ENCODE data around the gene HSD17B3. TPM values are rescaled to one million over a fixed set of nuclear protein-coding genes. Genes with fewer than 3 reads are reported as not detected.

The HSD17B3 gene
- total RNA-seq: under 1 TPM; 0.42 to 0.80 TPM
- 0.43 TPM for polyA plus RNA-seq (2013, experiment 1 of 2)
- polyA plus RNA-seq (2013, experiment 2 of 2): 0.48 TPM
- total RNA-seq: 0 to 0.23 (median 0) reads per million in 172 experiments

DNA sequence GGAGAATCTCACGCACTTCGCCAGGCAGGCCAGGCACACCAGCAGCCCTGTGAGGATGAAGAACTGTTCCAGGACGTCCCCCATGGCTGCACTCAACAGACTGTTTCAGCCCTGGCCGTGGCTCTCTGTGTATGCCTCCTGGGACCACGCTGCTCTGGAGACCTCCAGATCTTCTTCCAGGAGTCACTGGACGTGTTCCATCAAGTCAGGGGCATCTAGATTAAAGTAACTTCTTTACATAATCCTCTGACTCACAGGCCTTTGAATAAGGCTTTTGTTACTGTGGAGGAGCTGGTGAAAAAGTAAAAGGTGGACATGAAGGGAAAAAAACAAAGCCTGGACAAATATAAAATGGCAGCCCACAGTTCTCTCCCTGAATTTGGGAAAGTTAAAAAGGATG, at the start of gene HSD17B3:
Gene HSD17B3 (minus strand): TSS at position 156 of the 400 bp plus-strand sequence. CDS start 72 bp downstream, at position 84.
- H3K9me3 Mint-ChIP-seq: no peaks in the 10 kb centered on the region
- Histone ChIP-seq H3K9me3 (ENCODE audit: control insufficient read depth in 1 of 2, insufficient read depth in 1 of 2, low read length in 2 of 2) (no peaks in the 10 kb centered on the region), H3K36me3 (ENCODE audit: insufficient read depth, low read length) (no peaks in the 10 kb centered on the region), H3K4me1 (ENCODE audit: insufficient read depth, low read length) (no peaks in the 10 kb centered on the region), H3K4me3 (ENCODE audit: low read length) (no peak within 1 kb of the TSS), H3K27me3 (ENCODE audit: control insufficient read depth in 1 of 2, insufficient read depth in 2 of 2, low read length in 2 of 2) (peaks cover 0 to 3% of the 10 kb centered on the region in 2 experiments), H3K27ac (ENCODE audit: low read depth in 1 of 2, low read length in 2 of 2) (no peak within 1 kb of the TSS)
- no peaks in the 10 kb centered on the region for H3K27me3 Mint-ChIP-seq
- ChIA-PET POLR2A (no interaction called here), CTCF (no interaction called here)
- no peaks in the 10 kb centered on the region for H3K4me1 Mint-ChIP-seq (ENCODE audit: low read depth)
- intact Hi-C loops (cut with DNase I, micrococcal nuclease): no loop called here
- no peak within 1 kb of the TSS for H3K4me3 Mint-ChIP-seq
- DNase-seq (no peak), ATAC-seq (ENCODE audit: poor library complexity) (no peak)
- TF ChIP-seq, protein P1, sequence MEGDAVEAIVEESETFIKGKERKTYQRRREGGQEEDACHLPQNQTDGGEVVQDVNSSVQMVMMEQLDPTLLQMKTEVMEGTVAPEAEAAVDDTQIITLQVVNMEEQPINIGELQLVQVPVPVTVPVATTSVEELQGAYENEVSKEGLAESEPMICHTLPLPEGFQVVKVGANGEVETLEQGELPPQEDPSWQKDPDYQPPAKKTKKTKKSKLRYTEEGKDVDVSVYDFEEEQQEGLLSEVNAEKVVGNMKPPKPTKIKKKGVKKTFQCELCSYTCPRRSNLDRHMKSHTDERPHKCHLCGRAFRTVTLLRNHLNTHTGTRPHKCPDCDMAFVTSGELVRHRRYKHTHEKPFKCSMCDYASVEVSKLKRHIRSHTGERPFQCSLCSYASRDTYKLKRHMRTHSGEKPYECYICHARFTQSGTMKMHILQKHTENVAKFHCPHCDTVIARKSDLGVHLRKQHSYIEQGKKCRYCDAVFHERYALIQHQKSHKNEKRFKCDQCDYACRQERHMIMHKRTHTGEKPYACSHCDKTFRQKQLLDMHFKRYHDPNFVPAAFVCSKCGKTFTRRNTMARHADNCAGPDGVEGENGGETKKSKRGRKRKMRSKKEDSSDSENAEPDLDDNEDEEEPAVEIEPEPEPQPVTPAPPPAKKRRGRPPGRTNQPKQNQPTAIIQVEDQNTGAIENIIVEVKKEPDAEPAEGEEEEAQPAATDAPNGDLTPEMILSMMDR (IDR thresholded peaks at IDR 0.05): no peak
- H3K27ac Mint-ChIP-seq: no peak within 1 kb of the TSS
- no peaks in the 10 kb centered on the region for H3K36me3 Mint-ChIP-seq (ENCODE audit: low read depth)

- DNase-seq: no peak
- Mint-ChIP-seq H3K9me3 (peaks cover 2% of the 10 kb centered on the region), H3K27ac (no peak overlapping the region), H3K36me3 (ENCODE audit: low read depth) (no peaks in the 10 kb centered on the region), H3K4me1 (ENCODE audit: low read depth) (no peaks in the 10 kb centered on the region), H3K4me3 (no peak overlapping the region), H3K27me3 (no peaks in the 10 kb centered on the region)
- H3K4me1 ChIP-seq (ENCODE audit: insufficient read depth, low read length): no peaks in the 10 kb centered on the region
- POLR2A ChIA-PET: no interaction called here
- no peaks in the 10 kb centered on the region for H3K36me3 ChIP-seq (ENCODE audit: insufficient read depth, low read length)
- H3K27me3 ChIP-seq (ENCODE audit: control insufficient read depth in 1 of 2, insufficient read depth in 2 of 2, low read length in 2 of 2): no peaks in the 10 kb centered on the region
- intact Hi-C loops (cut with DNase I, micrococcal nuclease): no loop called here
- CTCF ChIA-PET: no interaction called here
- TF ChIP-seq, protein P1 (IDR thresholded peaks at IDR 0.05): no peak
- H3K9me3 ChIP-seq (ENCODE audit: control insufficient read depth in 1 of 2, insufficient read depth in 1 of 2, low read length in 2 of 2): no peaks in the 10 kb centered on the region
- no peak for ATAC-seq (ENCODE audit: poor library complexity)
- no peak overlapping the region for H3K27ac ChIP-seq (ENCODE audit: low read depth in 1 of 2, low read length in 2 of 2)
- no peak overlapping the region for H3K4me3 ChIP-seq (ENCODE audit: low read length)
These were observed 48.9 kb upstream of the HSD17B3 start for GRCh38 chr9:96350866-96351265.

DNA sequence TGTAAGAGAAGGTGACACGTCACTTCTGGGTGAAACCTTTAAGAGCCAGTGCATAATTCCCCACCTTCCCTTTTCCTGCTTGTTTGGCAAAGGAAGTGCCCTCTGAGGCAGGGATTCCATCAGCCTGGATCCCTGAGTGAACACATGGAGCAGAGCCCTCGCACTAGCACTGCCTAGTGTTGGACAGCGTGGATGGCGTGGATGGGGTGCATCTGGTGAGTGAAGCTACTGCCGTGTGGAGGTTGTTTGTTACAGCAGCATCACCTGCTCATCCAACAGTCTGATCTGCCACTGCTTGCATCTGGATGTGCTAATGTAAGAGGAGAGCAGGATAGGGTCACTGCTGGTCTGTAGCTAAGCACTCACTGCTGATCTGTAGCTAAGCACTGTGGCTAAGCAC, 46.3 kb upstream of the HSD17B3 start:
- Histone ChIP-seq H3K27ac (ENCODE audit: low read depth in 1 of 2, low read length in 2 of 2) (no peak overlapping the region), H3K4me1 (ENCODE audit: insufficient read depth, low read length) (no peaks in the 10 kb centered on the region), H3K27me3 (ENCODE audit: control insufficient read depth in 1 of 2, insufficient read depth in 2 of 2, low read length in 2 of 2) (no peaks in the 10 kb centered on the region), H3K4me3 (ENCODE audit: low read length) (no peak overlapping the region), H3K9me3 (ENCODE audit: control insufficient read depth in 1 of 2, insufficient read depth in 1 of 2, low read length in 2 of 2) (no peaks in the 10 kb centered on the region), H3K36me3 (ENCODE audit: insufficient read depth, low read length) (no peaks in the 10 kb centered on the region)
- Mint-ChIP-seq H3K4me1 (ENCODE audit: low read depth) (no peaks in the 10 kb centered on the region), H3K4me3 (no peak overlapping the region), H3K27ac (no peak overlapping the region), H3K27me3 (no peaks in the 10 kb centered on the region), H3K9me3 (peaks cover 2% of the 10 kb centered on the region), H3K36me3 (ENCODE audit: low read depth) (no peaks in the 10 kb centered on the region)
- ChIA-PET POLR2A (no interaction called here), CTCF (no interaction called here)
- intact Hi-C loops (cut with DNase I, micrococcal nuclease): no loop called here
- ATAC-seq (ENCODE audit: poor library complexity) (no peak), DNase-seq (no peak)
- TF ChIP-seq, protein P1 (IDR thresholded peaks at IDR 0.05): no peak
